NCI-H510A treated with DMSO at 0.1 percent for 48 hours (cell line): ENCODE data around the gene NF2.

ENCODE experiments used
- DNase-seq: peaks from one replicate; lab custom pipeline; 2025; lab: John Stamatoyannopoulos, UW

Gene NF2

DNA sequence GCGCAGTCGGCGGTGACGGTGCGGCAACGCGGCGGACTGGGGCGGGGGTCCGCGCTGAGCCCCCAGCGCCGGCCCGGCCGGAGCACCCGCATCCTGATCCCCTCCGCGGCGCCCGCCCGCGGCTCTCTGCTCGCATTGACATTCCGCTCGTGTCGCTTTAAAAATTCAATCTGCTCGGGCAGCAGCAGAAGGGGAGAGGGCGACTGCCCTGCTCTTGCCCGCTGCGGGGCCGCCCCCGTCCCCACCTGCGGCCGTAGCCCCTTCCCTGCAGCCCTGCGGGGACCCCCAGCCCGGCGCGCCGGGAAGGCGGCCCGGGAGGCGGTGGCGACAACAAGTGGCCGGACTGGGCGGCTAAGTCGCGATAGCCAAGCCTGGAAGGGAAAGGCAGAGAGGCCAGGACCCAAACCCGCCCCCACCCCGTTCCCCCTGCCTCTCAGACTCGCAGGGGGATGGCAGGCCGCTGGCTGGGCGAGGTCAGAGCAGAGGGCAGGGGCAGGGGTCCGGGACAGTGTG is 117.4 kb downstream of the NF2 start:
- no peak for DNase-seq

DNA sequence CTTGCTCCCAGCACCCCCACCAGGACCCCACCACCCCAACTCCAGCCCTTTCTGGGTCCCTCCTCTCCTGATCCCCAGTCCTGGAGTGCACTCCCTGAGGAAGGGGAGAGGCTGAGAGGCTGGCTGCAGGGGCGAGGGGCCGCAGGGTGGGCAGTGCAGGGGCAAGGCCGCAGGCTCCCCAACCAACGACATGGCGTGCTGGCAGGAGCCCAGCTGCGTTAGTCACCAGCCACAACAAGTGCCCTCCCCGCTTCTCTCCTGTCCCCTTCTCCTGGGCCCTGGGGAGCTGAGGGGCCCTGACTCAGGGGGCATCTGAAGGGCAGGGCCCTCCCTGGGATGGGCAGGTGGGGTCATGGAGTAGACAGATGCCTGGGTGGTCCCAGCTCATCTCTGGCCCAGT is 118.7 kb downstream of the NF2 start:
- no peak for DNase-seq

DNA sequence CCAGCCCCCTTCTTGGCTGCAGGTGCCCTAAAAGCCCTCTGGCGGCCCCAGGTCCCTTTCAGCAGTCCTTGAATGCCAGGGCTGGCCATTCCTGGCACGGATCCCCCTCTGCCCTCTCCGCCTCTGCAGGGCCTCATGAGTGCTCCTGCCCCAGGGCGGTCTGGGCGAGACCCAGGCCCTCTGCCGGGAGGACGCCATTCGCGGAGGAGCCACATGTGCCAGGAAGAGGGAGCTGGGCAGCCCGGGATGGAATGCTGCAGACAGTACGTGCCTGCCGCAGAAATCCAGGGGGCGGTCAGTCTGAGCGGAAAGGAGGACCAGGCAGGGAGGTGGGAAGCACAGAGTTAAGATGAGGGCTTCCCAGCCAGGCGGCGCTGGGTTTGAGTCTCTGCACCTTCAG is 119.2 kb downstream of the NF2 start:
- no peak for DNase-seq

DNA sequence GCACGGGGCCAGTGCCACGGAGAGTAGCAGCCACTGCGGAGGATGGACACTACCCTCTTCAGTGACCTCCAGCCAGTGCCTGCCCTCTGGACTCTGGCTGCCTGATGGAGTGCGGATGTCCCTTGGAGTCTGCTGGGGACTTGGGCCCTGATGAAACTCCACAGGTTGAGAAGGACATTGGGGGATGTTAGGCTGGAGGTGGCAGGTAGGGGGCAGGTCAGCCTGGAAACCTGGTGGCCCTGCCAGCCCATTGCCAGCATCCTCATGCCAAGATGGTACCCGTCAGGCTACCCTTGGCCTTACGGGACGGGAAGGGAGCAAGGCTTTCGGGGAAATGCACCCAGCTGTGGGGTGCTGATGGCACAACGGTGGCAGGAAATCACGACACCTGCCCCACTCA is 120.3 kb downstream of the NF2 start:
- DNase-seq = no peak

DNA sequence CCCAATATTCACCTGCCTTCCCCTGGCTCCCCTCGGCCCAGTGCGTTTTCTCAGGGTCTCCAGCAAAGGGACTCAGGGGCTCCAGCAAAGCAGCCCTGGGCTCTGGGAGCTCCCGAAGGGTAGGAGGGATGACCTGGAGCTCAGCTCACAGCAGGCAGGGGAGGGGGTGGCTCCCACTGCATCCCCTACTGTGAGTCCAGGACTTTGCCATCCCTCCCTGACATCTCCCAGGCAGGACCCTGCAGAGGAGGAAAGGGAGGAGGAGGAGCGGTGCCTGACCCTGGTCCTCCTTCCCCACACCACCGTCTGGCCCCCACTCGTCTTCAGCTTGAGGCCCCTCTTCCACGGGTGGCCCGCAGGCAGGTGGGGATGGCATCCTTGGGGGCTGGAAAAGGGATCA is 121.4 kb downstream of the NF2 start:
- no peak for DNase-seq

DNA sequence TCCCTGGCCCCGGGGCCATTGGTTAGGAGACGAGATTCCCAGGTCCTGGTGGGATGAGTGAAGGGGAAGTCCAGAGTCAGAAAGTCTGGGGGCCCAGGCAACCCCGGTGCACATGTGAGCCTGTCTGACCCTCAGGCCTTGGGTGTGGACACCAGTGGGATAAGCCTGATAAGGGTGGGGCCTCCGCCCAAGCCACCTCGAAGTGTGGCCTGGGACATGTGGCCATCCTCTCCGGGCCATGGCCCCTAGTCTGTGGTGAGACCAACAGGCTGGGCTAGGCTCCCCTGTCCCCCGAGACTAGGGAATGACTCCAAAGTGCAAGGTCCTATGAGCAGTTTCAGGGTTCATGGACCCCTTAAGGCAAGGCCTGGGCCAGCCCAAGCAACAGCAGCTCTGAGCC is 122.7 kb downstream of the NF2 start:
- no peak for DNase-seq

DNA sequence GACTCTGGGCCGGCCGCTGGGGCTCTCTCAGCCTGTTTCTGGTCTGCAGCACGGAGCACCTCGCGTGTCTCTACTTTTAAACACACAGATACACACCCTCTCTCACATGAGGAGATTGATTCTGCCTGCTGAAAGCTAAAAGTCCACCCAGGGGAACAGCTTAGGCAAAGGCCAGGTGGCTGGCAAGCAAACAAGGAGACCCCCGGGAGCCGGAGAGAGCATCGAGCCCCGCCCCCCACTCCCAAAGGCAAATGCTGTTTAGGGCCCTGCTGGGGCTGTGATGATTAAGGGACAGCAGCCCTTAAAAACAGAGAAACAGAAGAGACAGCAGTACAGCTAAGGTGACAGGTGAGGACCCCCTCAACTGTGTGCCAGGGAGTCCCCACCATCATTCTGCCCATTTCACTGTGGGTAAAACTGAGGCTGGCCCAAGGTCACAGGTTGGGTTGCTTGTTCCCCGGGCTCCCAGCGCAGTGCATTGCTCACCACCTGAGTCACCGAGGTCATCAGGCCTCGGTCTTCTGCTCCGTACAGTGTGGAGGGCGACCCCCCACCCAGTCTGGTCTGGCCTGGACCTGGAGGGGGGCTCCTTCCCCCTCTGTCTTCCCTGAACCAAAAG is 123.2 kb downstream of the NF2 start:
- no peak for DNase-seq

DNA sequence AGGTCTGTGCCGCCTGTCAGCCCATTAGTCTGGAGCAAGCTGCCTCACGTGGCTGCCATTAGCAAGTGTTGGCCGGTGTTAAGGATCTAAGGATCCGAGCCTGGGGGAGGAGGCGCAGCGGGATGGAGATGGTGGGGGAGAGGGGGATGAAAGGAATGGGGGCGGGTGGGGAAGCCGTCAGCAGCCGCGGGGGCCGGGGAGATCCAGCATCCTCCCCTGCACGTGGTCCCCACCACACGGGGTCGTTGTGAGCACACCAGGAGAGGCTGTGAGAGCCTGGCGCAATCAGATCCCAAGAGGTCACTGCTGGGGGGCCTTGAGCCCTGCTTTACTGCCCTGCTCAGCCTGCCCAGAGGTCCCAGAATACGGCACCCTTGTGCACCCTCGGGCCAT is 123.7 kb downstream of the NF2 start:
- no peak for DNase-seq

DNA sequence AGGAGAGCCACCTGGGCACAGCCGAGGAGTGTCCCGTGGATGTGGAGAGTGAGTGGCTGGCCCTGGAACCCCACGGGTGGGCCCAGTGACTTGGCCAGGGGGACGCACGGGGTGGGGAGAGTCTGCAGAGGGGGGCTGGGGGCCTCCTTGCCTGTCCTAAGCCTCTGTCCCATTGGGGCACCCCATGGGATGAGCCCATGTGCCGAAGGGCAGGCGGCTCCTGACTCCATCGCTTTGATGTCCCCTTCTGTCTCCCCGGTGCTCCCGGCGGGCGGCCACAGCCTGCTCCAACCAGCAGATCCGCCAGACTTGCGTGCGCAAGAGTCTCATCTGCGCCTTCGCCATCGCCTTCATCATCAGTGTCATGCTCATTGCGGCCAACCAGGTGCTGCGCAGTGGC is 125.7 kb downstream of the NF2 start:
- DNase-seq = no peak

DNA sequence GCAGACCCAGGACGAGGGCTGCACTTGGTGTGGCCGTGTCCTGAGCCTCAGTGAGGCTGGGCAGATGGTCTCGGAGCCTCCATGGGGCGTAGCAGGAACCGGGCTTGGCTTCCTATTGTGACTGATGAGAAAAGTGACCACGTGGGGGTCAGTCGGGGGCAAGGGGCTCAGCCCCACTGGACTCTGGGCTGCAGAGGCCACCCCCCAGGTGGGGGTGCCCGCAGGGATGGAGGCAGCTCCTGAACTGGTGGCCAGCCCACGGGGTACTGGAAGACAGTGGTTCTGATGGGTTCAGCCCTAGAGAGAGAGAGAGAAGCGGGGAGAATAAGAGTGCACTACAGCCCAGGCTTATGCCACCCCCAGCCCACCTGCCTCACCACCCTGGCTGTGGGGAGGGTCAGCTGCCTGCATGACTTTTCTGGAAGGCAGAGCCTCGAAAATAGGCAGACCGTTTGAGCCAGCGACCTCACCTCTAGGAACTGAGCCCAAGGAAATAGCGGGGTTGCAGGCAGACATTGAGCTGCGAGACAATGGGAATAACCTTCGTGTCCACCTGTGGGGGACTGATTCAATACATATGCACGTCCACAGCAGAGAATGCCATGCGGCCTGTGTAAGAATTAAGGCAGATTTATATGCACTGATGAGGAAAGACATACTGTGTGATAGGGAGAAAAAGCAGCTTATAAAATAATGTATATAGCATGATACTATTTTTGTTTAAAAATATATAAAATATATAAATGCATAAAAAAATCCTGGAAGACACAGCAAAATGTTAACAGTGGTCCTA is 127.8 kb downstream of the NF2 start:
- DNase-seq = no peak

DNA sequence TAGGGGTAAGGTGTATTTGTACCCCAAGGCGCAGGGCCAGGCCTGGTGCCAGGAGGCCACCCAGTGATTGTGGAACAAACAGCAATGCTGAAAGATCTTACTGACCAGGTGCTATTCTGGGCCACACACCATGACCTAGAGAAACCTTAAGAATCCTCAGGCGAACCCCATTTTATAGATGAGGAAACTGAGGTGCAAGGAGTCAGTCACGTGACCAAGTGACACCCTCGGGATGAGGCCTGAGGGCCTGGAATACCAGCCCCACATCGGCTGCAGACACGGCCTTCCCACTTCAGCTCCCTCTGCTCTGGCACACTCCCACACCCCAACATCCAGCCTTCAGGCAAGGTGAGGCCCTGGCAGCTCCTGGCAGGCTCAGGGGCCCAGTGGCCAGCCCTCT is 129.4 kb downstream of the NF2 start:
- DNase-seq = no peak

DNA sequence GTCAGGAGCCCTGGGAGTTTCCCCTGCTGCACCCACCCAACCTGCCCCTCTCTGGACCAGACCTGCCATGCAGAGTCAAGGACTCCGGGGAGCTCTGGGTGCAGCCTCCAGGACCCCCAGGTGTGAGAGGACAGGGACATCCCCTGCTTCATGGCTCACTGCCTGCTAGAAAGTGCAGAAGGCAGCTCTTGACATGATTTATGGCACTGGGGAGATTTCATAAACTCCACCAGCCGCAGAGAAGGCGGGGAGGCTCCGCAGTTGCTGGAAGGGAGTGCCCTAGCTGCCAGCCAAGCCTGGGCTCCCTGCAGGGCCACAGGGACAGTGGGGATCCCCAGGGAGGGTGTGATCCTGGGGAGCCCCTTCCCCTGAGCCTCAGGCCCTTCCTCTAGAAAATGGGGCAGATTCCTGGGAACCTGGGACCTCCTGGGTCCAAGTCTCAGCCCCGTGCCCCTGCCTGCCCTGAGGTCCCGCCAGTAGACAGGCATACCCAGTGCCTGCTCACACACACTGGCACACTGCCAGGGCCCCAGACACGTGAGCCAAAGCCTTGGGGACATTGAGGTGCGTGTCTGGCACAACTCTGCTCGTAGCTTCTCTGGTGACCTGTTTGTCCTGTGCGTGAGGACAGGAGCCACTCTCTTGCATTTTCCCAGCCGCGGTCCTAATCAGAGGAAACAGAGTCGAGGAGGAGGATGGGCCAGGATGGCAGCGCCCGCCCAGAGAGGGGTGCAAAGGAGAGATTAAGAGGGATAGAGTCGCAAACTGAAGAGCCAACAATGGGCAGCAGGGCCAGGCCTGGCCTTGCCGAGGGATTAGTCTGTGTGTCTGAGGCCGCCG is 130.1 kb downstream of the NF2 start:
- peak; percentile 73 for DNase-seq

DNA sequence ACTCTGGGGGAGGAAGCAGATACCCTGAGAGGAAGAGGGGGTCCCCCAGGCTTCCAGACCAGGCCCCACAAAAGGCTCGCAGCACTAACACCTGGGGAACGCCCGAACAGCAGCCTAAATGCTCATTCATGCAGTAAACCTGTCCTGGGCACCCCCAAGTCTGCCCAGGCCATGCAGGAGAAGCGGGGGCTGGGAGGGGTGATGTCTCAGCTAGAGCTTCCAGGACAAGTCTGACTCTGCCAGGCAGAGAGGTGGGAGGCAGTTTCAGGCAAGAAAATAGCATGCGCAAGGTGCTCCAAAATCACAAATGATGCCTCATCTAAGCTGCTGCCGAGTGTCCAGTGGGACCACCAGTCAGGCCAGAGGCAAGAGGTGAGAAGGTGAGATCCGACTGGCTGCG is 131.0 kb downstream of the NF2 start:
- no peak for DNase-seq

DNA sequence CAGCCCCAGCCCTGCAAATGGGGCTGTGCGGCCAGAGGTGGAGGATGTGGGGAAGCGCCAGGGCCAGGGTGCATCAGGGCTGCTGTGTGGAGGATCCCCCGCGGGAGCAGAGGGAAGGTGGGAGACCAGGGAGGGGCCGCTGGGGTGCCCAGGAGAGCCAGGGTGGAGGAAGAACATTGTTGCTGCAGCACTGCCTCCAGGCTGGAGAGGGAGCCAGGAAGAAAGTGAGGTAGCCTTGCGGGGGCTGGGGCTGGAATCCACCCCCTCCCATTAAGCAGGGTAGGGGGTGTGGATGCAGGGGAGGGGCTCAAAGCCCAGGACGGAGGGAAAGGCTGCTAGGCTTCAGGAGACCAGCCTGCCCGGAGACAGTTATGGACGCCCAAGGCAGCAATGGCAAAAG is 131.4 kb downstream of the NF2 start:
- no peak for DNase-seq

DNA sequence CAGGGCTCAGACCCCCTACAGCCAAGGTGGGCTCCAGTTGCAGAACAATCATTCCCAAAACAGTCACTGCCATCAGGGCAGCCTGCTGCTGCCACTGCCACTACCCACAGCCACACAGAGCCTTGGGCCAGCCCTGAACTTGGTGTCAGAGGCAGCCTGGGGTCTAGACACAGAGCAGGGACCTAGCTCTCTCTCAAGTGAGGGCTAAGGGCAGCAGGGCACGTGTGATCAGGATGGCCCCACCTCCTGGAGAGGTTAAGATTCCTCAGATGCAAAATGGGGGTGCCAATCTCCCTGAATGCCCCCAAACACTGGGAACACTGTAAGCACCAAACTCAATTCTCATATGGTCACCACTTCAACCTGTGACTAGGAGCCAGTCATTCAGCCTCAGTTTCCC is 132.0 kb downstream of the NF2 start:
- DNase-seq = no peak

DNA sequence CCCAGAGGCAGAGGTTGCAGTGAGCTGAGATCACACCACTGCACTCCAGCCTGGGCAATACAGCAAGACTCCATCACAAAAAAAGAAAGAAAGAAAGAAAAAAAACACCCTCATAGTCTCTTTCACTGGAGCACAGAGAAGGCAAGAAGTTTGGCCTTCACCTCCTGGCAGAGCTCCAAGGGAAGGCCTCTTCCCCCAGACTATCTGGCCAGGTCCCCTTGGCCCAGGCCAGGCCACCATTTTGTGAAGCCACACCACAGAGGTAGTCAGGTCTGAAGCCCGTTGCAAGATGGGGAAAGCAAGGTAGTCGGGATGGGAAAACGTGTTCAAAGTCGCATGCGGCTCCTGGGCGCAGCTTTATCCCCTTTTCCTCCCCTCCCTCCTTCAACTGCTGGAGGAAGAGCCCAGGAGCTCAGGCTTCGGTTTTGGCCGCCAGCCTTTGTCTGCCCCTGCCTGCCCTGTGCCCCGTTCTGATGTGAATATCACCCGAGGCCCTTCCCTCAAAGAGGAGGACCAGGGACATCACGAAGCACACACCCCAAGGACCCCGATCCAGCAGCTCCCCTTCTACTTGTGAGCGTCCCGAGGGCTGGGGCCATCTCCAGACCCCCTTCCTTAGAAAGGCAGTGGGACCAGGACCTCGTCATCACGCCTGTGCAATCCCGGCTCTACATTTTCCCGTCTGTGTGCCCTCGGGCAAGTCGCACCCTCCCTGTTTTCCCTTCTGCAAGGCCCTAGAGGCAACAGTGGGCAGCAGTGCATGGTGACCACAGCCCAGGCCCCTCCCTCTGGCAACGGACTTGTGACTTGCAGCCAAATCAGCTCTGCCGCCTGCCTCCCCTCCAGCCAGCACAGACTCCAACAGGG is 134.1 kb downstream of the NF2 start:
- DNase-seq = no peak

DNA sequence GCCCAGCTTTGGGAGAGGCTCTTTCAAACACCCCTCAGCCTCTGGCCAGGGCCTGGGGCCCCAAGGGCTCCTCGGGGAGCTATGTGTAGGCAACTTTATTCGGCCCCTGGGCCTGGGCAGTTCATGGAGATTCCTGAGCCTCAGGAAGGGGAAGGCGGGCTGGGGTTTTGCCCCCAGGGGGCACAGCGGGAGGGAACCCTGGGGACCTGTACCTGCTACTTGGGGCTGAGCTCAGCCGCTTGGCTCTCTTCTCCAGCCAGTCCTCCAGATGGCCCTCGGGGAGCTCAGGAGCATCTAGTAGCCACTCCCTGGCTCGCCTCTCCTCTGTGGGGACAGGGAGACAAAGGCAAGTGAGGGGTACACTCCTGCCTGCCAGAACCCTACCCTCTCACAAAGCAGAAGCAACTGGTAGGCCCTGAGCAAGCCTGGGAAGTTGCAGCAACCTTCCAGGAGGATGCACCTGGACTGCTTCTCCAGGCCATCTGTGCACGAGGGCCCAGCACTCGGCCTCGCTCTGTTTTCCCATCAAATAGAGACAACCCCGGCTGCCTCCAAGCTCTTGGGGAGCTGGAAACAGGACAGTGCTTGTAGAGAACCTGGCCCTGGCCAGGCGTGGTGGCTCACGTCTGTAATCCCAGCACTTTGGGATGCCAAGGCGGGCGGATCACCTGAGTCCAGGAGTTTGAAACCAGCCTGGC is 134.8 kb downstream of the NF2 start:
- no peak for DNase-seq

DNA sequence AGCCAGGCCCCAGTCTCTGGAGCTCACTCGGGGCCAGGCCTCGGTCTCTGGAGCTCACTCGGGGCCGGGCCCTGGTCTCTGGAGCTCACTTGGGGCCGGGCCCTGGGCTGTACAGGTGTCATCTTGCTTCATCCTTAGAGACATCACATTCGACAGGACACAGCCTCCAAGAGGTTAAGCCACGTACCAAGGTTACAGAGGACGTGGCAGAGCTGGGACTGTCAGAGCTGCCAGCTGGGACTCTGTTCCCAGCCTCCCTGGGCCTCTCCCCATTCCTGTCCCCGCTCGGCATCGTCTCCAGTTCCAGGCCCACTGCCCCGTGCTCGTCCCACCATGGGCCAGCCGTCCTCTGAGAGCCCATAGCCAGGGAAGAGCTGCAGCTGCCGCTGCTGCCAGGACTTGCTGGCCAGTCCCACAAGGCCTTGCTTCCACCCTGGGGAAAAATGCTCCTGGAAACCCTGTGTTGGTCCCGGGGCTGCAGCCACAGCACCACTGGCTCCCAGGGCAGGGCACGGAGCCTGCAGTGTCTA is 136.0 kb downstream of the NF2 start:
- no peak for DNase-seq

DNA sequence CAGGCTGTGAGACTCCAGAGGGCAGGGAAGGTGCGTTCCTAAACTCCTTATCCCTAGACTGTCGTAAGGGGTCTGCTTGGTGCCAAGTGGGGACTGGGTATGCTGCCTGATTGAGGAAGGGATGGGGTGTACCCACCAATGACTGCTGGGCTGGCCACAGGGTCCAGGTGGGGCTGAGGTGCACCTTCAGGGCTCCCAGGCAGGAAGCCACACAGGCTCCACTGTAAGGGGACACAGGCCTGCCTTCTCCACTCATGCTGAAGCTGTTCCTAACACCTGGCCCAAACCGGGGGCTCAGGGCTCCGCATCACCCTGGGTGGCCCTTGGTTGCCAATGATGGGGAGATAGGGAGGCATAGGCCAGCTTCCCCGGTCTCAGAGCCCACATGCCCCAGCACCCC is 136.8 kb downstream of the NF2 start:
- DNase-seq = no peak

DNA sequence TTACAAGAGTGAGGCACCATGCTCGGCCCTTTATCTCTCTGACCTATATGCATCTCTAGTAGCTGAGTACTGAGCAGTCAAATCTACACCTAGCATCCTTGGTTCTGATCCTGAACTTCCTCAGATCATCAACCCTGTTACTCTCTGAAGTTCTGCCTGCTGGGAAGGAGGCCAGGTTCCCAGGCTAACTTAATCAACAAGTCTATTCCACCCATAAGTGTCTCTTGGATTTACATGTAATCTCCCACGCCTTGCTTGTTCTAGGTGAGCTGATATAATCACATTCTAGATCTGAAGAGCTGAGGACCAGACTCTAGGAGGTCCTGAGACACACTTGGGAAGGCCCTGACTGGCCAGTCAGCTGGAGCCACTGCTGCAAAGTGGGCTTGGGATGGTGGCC is 138.5 kb downstream of the NF2 start:
- no peak for DNase-seq

DNA sequence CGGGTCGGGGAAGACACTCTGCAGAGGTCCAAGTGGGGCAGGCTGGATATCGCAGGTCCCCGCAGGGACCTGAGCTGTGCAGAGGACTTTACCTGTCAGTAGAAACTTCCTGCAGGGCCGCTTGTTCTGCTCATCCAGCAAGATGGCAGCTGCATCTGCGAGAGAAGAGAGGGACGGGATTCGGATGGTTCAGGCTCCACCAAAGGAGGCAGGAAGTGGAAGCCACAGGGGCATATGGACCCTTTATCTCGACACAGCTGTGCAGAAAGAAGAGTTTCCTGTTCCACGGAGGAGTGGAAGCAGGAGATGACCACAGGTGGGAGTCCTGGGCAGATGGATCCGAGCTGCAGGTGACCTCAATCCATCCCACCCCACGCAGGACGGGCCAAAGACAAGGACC is 138.9 kb downstream of the NF2 start:
- no peak for DNase-seq
